Ovary (tissue), 9 donors: Measurements from ENCODE around the gene GABRG3. TPM values are rescaled to one million over a fixed set of nuclear protein-coding genes. Genes with fewer than 3 reads are reported as not detected.

Source experiments
- DNase-seq, 5 donors: peaks; one replicate each; pipeline ENCODE4 v3.0.0-alpha.2; 2019 to 2020
- H3K27ac ChIP-seq, 2 donors: fragments of 200-600 bp; one replicate each; pipeline versions ENCODE4 v1.5.1 to v1.8.0; 2019 to 2022
- H3K27me3 ChIP-seq: fragments of 200-600 bp; one replicate; pipeline ENCODE4 v1.8.0; 2022
- H3K36me3 ChIP-seq: fragments of 200-600 bp; sonication (generic); one replicate; pipeline ENCODE4 v1.5.1; 2019
- H3K4me1 ChIP-seq: one replicate; pipeline ENCODE4 v1.8.1; 2013; ENCODE audit warnings: mild to moderate bottlenecking, moderate library complexity; ENCODE audit not compliant: insufficient read depth
- H3K4me3 ChIP-seq: fragments of 200-600 bp; sonication (generic); one replicate; pipeline ENCODE4 v1.5.1; 2017
- H3K9me3 ChIP-seq, 2 donors: fragments of 200-600 bp in 1 of 2; sonication (generic) in 1 of 2; one replicate each; pipeline versions ENCODE4 v1.5.1 to v1.8.1; 2013 to 2019; ENCODE audit warnings: mild to moderate bottlenecking in 1 of 2, moderate library complexity in 1 of 2
- EP300 ChIP-seq: sonication (generic); formaldehyde crosslinking; IDR thresholded peaks from one replicate; pipeline ENCODE4 v1.6.1; 2017; ENCODE audit warnings: antibody characterized with exemption
- POLR2A ChIP-seq: fragments of 450-650 bp; IDR thresholded peaks from one replicate; pipeline ENCODE4 v1.6.1; 2017; ENCODE audit warnings: antibody characterized with exemption, mild to moderate bottlenecking, moderate library complexity
- whole genome bisulfite sequencing, 3 donors: extraction: QIAGEN DNeasy Blood & Tissue Kit in 1 of 3; methylation state at CpG; one replicate each; pipeline versions ENCODE4 v1.1.5 to v1.1.7; 2013 to 2017; 5-methylcytosine and 5-hydroxymethylcytosine counted together
- intact Hi-C, 4 donors: fragments of 100-400 bp; cut with DNase I; formaldehyde crosslinking; loops; one replicate each; pipeline versions ENCODE4 v1.11.0 to v1.15.1; 2022 to 2023
- polyA plus RNA-seq, 2 donors: library from polyadenylated mRNA; stranded (reverse); fragments of 200-250 nt in 1 of 2; fragments of 350-450 nt in 1 of 2; fragmentation: Illumina TruSeq in 1 of 2; extraction: RNeasy Lipid Tissue Mini Kit (QIAGEN cat#74804) in 1 of 2; gene quantifications; one replicate each; pipeline ENCODE4 v1.2.3, GENCODE V29; 2013 to 2014
- total RNA-seq, 7 donors: library from RNA; depleted of rRNA in 2 of 7; stranded (reverse); fragments of >200 nt in 2 of 7; fragmentation: NEBNext Ultra II Directional in 3 of 7; extraction: Animal tissue kit (Norgen Biotek cat#: 25700) in 3 of 7; gene quantifications; one replicate each; pipeline versions ENCODE4 v1.1.0 to v1.2.4, GENCODE V29; 2016 to 2023
- TF ChIP-seq, protein P1 (sequence below), 3 donors: fragments of 450-650 bp in 2 of 3; fragments of 200-600 bp in 1 of 3; IDR thresholded peaks; one replicate each; pipeline versions ENCODE4 v1.5.1 to v1.8.0; 2016 to 2022; ENCODE audit warnings: antibody characterized with exemption in 3 of 3, mild to moderate bottlenecking in 1 of 3
- donor health status: DM: no; HTN: no; CAD: no; lungs with moderate emphysema.
- donor health status: DM: no; HTN: no; CAD: no.
- donor health status: Bipolar disorder and iron deficiency.
- donor health status: DM: yes; HTN: yes; CAD: no.
- donor health status: DM: no; HTN: no; CAD: no.
- donor health status: DM: yes; HTN: yes; CAD: no.

GABRG3 gene
- total and polyA plus RNA-seq, 9 donors: 0.01 to 0.18 (median 0.13) TPM; not detected in 6

DNA sequence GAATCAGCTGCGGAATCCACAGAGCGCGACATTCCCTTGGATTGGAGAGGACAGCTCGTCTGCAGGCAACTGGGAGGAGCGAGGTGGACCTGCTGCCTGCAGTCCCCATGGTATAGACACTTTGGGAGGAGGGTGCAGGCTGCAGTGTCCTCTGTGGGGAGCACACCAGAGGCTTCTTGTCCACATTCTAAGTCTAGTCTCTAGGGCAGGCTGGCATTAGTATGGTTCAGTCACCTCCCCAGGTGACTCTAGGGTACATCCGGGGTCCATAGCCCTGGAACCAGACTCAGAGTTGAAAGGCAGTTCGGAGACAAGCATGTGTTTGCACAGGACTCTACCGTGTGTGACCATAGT is 118.2 kb downstream of the GABRG3 start:
- Histone ChIP-seq H3K27ac (no peak overlapping the region), H3K4me1 (no peaks in the 10 kb centered on the region), H3K9me3 (no peaks in the 10 kb centered on the region), H3K27me3 (no peaks in the 10 kb centered on the region), H3K4me3 (no peak overlapping the region), H3K36me3 (no peaks in the 10 kb centered on the region)
- TF ChIP-seq, protein P1, sequence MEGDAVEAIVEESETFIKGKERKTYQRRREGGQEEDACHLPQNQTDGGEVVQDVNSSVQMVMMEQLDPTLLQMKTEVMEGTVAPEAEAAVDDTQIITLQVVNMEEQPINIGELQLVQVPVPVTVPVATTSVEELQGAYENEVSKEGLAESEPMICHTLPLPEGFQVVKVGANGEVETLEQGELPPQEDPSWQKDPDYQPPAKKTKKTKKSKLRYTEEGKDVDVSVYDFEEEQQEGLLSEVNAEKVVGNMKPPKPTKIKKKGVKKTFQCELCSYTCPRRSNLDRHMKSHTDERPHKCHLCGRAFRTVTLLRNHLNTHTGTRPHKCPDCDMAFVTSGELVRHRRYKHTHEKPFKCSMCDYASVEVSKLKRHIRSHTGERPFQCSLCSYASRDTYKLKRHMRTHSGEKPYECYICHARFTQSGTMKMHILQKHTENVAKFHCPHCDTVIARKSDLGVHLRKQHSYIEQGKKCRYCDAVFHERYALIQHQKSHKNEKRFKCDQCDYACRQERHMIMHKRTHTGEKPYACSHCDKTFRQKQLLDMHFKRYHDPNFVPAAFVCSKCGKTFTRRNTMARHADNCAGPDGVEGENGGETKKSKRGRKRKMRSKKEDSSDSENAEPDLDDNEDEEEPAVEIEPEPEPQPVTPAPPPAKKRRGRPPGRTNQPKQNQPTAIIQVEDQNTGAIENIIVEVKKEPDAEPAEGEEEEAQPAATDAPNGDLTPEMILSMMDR (IDR thresholded peaks at IDR 0.05): no peak
- TF ChIP-seq POLR2A (no peak), EP300 (no peak)
- WGBS, 3 donors: 84 to 96% (median 95%) methylated on average over 8 of the region's 8 CpGs
- intact Hi-C loops: no loop called here
- no peak for DNase-seq

DNA sequence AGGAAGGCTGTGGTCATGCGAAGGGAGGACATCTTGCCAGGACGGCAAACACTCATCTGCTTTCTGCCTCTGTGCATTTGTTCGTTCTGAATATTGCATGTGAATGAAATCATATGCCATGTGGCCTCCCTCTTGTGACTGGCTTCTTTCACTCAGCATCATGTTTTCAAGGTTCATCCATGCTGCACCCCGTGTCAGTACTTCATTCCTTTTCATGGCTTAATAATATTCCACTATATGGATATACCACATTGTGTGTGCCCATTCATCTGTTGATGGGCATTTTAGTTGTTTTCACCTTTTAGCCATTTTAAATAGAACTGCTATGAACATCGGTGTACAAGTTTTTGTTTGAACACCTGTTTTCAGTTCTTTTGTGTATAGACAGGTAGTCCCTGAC is 118.7 kb downstream of the GABRG3 start:
- Histone ChIP-seq H3K27me3 (no peaks in the 10 kb centered on the region), H3K9me3 (no peaks in the 10 kb centered on the region), H3K4me3 (no peak overlapping the region), H3K4me1 (no peaks in the 10 kb centered on the region), H3K27ac (no peak overlapping the region), H3K36me3 (no peaks in the 10 kb centered on the region)
- intact Hi-C loops: no loop called here
- WGBS, 3 donors: 92 to 96% (median 93%) methylated on average over 5 of the region's 5 CpGs
- TF ChIP-seq, protein P1 (IDR thresholded peaks at IDR 0.05): no peak
- TF ChIP-seq EP300: no peak
- TF ChIP-seq POLR2A: no peak
- no peak for DNase-seq

DNA sequence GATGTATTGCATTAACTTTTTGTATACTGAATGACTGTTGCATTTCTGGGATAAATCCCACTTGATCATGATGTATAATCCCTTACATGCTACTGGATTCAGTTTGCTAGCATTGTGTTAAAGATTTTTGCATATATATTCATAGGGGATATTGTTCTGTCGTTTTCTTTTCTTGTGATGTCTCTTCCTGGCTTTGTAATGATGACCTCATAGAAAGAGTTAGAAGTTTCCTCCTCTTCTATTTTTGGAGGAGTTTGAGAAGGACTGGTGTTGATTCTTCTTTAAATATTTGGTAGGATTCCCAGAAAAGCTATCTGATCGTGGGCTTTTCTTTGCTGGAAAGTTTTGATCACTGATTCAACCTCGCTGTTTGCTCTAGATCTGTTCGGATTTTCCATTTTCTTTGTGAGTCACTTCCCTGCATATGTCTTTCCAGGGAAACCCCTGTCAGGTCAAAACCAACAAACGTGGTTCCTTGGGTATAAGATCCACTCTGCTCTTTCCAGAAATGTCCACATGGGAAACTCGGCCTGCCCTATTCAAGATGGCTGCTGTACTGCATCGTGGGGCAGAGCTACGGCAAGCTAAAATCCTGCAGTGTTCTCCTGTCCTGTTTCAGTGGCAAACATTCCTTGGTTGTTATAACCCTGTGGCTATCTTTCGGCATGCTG is 120.4 kb downstream of the GABRG3 start:
- intact Hi-C loops: no loop called here
- DNase-seq: no peak
- TF ChIP-seq, protein P1 (IDR thresholded peaks at IDR 0.05): no peak
- TF ChIP-seq EP300 (no peak), POLR2A (no peak)
- no peaks in the 10 kb centered on the region for H3K36me3 ChIP-seq
- H3K4me3 ChIP-seq: no peak overlapping the region
- H3K9me3 ChIP-seq: no peaks in the 10 kb centered on the region
- H3K27me3 ChIP-seq: no peaks in the 10 kb centered on the region
- no peaks in the 10 kb centered on the region for H3K4me1 ChIP-seq
- WGBS, 3 donors: 58 to 64% (median 62%) methylated on average over 9 of the region's 9 CpGs
- H3K27ac ChIP-seq: no peak overlapping the region

DNA sequence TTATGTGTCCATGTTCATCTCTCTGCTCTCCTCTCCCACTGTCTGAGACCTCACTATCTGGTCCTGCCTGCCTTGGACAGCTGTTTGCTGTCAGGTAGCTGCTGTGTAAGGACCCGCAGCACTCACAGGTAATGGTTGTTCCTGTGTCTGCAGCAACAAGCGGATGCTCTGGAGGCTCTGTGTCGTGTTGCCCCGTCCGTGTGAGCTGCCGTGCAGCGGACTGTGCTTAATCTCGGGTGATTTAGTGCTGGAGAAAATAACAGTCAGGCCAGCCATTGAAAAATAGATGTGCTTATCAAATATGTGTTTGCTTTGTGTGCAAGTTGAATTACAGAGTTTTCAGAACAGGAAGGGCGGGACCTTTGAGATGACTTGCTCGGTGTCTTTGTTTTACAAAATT is 121.4 kb downstream of the GABRG3 start:
- WGBS, 3 donors: 28 to 45% (median 29%) methylated on average over 10 of the region's 10 CpGs
- Histone ChIP-seq H3K27me3 (no peaks in the 10 kb centered on the region), H3K4me1 (no peaks in the 10 kb centered on the region), H3K9me3 (no peaks in the 10 kb centered on the region), H3K36me3 (no peaks in the 10 kb centered on the region), H3K4me3 (no peak overlapping the region), H3K27ac (no peak overlapping the region)
- DNase-seq: no peak
- TF ChIP-seq POLR2A: no peak
- TF ChIP-seq EP300: no peak
- TF ChIP-seq, protein P1 (IDR thresholded peaks at IDR 0.05): no peak
- intact Hi-C loops: no loop called here
